GM12801 (cell line): ENCODE data around the gene FAS.

Source experiments
- TF ChIP-seq, protein P1 (sequence below): IDR thresholded peaks from one replicate; pipeline ENCODE4 v1.5.1; 2011; ENCODE audit warnings: control low read depth; ENCODE audit not compliant: insufficient read length; ENCODE audit errors: extremely low read depth

Gene FAS

GRCh38 chr10:88986549-88987242, 3.9 kb upstream of the FAS start:
- TF ChIP-seq, protein P1, sequence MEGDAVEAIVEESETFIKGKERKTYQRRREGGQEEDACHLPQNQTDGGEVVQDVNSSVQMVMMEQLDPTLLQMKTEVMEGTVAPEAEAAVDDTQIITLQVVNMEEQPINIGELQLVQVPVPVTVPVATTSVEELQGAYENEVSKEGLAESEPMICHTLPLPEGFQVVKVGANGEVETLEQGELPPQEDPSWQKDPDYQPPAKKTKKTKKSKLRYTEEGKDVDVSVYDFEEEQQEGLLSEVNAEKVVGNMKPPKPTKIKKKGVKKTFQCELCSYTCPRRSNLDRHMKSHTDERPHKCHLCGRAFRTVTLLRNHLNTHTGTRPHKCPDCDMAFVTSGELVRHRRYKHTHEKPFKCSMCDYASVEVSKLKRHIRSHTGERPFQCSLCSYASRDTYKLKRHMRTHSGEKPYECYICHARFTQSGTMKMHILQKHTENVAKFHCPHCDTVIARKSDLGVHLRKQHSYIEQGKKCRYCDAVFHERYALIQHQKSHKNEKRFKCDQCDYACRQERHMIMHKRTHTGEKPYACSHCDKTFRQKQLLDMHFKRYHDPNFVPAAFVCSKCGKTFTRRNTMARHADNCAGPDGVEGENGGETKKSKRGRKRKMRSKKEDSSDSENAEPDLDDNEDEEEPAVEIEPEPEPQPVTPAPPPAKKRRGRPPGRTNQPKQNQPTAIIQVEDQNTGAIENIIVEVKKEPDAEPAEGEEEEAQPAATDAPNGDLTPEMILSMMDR, result no peak

DNA sequence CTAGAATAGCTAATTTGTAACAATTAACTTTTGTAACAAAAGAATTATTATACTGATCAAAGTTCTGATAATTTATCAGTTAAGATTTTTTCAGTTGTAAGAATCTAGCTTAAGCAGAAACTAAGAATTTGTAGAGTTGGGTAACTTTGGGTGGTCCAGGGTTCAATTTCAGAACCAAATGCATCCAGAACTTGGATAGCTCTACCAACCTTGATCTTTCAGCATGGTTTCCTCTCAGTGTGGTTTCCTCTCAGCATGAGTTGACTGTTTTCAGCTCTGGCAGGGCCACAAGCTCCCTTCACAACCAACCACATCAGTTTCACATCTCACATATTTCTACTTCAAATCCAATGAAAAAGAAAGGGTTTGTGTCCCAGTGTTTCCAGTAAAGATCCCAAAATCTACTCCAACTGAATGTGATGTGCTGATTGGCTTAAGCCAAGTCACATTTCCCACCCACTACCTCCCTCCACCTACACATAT, 3.3 kb upstream of the FAS start:
- TF ChIP-seq, protein P1, result no peak

GRCh38 chr10:88987840-88988239, 2.8 kb upstream of the FAS start:
- TF ChIP-seq, protein P1, result no peak

DNA sequence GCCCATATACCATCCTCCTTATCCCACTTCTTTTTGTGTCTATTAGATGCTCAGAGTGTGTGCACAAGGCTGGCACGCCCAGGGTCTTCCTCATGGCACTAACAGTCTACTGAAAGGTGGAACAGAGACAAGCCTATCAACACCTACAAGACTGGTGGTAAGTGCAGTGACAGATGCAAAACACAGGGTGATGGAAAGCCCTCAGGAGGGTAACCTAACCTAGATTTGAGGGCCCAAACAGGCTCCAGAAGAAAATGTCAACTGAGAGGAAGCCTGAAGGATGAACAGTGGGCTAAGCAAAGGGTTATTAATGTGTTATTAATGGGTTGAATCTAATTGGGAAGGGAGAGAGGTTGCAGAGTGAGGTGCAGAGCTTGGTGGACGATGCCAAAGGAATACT, 1.2 kb upstream of the FAS start:
- TF ChIP-seq, protein P1, result no peak

- TF ChIP-seq, protein P1, result no peak
These were observed 694 bp upstream of the FAS start for GRCh38 chr10:88989824-88990383.

DNA sequence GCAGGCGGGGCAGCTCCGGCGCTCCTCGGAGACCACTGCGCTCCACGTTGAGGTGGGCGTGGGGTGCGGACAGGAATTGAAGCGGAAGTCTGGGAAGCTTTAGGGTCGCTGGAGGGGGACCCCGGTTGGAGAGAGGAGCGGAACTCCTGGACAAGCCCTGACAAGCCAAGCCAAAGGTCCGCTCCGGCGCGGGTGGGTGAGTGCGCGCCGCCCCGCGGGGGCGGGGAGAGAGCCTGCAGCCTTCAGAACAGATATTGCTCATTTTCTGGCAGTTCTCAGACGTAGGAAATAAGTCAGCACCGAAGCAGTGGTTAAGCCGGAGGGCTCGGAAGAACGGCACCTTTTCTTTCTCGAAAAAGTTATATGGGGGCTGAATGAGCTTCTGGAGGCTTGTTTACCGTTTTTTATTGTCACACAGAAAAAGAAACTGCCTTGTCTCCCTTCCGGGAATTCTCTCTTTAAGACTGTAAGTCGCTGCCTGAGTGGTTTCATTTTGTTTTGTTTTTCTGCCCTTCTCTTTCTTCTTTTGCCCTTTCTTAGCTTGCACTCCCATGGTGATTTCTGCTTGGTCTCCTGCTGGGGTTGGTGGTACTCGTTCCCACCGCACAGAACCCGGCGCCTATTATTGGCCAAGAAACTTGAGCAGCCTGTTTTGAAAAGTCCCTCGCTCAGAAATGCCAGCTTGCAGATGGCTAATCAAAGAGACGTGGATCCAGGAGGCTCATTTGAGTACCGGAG, 732 bp downstream of the FAS start:
- TF ChIP-seq, protein P1, result no peak

DNA sequence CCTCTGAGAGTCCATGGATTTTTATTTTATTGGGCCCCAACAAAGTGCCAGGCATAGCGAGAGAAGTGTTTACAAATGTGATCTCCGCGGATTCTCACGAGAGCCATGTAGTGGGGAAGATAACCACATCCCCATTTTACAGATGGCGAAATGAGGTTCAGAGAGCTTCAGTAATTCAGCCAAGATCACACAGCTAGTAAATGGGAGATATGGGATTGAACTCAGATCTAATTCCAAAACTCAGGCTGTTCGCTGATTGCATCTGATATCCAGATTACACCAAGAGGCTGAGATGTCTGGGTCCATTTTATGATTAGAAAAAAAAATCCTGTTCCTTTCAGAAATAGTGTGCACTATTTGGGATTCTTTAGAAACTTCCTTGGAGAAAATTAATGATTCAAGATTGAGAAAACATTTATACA, 1.3 kb downstream of the FAS start:
- TF ChIP-seq, protein P1, result no peak
